Caco-2 (cell line): Measurements from ENCODE around the gene L3HYPDH. TPM values are rescaled to one million over a fixed set of nuclear protein-coding genes. Genes with fewer than 3 reads are reported as not detected.

ENCODE experiments used
- BruUV-seq: library from RNA; stranded (reverse); fragments of 400-500 nt; replicated peaks from 2 replicates; lab custom pipeline; 2021; lab: Mats Ljungman, UMichigan
- CTCF ChIA-PET: fragments of 300-600 bp; sonication (Branson Sonifier 250); formaldehyde crosslinking; loops from one replicate; lab custom pipeline; 2022; ENCODE audit warnings: antibody characterized with exemption; lab: Charles Lee
- POLR2A ChIA-PET: fragments of 300-600 bp; sonication (Branson Sonifier 250); formaldehyde crosslinking; loops from one replicate; lab custom pipeline; 2022; ENCODE audit warnings: antibody characterized with exemption; lab: Charles Lee
- DNase-seq, 2 experiments: peaks; one replicate each; pipeline versions ENCODE4 v3.0.0 to v3.0.0-alpha.2; 2020 to 2022
- H3K27me3 ChIP-seq: replicated peaks from 2 replicates; pipeline ENCODE4 v1.6.0; 2011; ENCODE audit warnings: low read length; ENCODE audit not compliant: control insufficient read depth, insufficient read depth
- H3K36me3 ChIP-seq: 2 replicates; pipeline ENCODE4 v1.5.1; 2011; ENCODE audit warnings: low read length; ENCODE audit not compliant: control insufficient read depth, insufficient read depth
- H3K4me1 ChIP-seq: fragments of 250-450 bp; sonication (Bioruptor Pico); 2 replicates; pipeline ENCODE4 v1.5.1; 2020; ENCODE audit warnings: mild to moderate bottlenecking
- H3K4me3 ChIP-seq: 2 replicates; pipeline ENCODE4 v1.5.1; 2011; ENCODE audit warnings: low read depth, mild to moderate bottlenecking, control low read depth, low read length
- H3K9me3 ChIP-seq: fragments of 250-450 bp; sonication (Bioruptor Pico); 2 replicates; pipeline ENCODE4 v1.5.1; 2020; ENCODE audit warnings: mild to moderate bottlenecking, moderate library complexity
- H3K27ac Mint-ChIP-seq: one replicate; pipeline ENCODE4 v1.8.0; 2022; ENCODE audit warnings: mixed read lengths; ENCODE audit not compliant: unreplicated experiment
- H3K27me3 Mint-ChIP-seq: one replicate; pipeline ENCODE4 v1.8.0; 2022; ENCODE audit warnings: mixed read lengths; ENCODE audit not compliant: insufficient read depth, unreplicated experiment
- H3K36me3 Mint-ChIP-seq: one replicate; pipeline ENCODE4 v1.8.0; 2022; ENCODE audit warnings: mild to moderate bottlenecking, mixed read lengths; ENCODE audit not compliant: insufficient read depth, unreplicated experiment
- H3K4me1 Mint-ChIP-seq: one replicate; pipeline ENCODE4 v1.8.0; 2022; ENCODE audit warnings: low read depth, mixed read lengths; ENCODE audit not compliant: unreplicated experiment
- H3K4me3 Mint-ChIP-seq: one replicate; pipeline ENCODE4 v1.8.0; 2022; ENCODE audit warnings: mild to moderate bottlenecking, moderate library complexity, mixed read lengths; ENCODE audit not compliant: unreplicated experiment
- H3K9me3 Mint-ChIP-seq: one replicate; pipeline ENCODE4 v1.8.0; 2022; ENCODE audit warnings: mixed read lengths; ENCODE audit not compliant: unreplicated experiment
- intact Hi-C: fragments of 100-400 bp; cut with micrococcal nuclease; formaldehyde crosslinking; loops from one replicate; pipeline ENCODE4 v1.10.0; 2022; ENCODE audit not compliant: unreplicated experiment
- total RNA-seq: library from RNA; stranded (reverse); gene quantifications from 2 replicates; pipeline ENCODE4 v1.2.3, GENCODE V29; 2022
- TF ChIP-seq, protein P1 (sequence below), 2 experiments: fragments of 200-600 bp in 1 of 2; IDR thresholded peaks; 1 replicate in 1 of 2; 2 replicates in 1 of 2; pipeline versions ENCODE4 v1.5.1 to v1.8.0; 2011 to 2022; ENCODE audit warnings: antibody characterized with exemption in 1 of 2, control low read depth in 1 of 2, inconsistent platforms in 1 of 2, low read depth in 1 of 2, low read length in 1 of 2, mild to moderate bottlenecking in 1 of 2, moderate library complexity in 1 of 2; ENCODE audit not compliant: insufficient read depth in 1 of 2, severe bottlenecking in 1 of 2, unreplicated experiment in 1 of 2

Gene L3HYPDH
- total RNA-seq, 1 experiment from 2014 or later, result 15.7 TPM

DNA sequence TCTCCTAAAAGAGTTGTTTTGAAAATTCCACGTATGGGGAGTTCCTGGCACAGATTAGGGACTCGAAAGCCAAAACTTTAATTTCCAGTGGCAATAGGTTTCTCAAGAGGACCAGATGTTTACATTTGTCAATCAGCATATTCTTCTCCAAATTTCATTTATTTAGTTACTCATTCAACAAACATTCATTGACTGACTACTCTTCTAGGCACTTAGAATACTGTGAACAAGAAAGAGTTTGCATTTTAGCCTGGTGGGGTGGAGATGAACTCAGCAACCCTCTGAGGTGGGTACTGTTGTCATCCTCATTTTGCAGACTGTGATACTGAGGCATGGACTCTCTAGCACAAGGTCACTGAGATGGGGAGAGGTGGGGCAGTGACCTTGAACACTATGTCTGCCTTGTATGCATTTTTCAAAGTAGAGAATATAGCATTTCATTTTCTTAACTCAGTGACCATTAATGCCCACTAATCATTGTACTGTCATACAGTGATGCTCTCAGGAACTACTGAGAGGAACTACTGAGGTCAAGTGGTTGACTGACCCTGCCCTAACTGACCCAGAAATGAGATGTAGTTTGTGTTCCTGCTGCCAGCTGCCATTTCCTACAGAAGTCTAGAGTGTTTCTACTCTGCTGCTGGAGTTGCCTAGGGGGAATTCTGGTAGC, 2.2 kb downstream of the L3HYPDH start:
- POLR2A ChIA-PET, result no interaction called here

DNA sequence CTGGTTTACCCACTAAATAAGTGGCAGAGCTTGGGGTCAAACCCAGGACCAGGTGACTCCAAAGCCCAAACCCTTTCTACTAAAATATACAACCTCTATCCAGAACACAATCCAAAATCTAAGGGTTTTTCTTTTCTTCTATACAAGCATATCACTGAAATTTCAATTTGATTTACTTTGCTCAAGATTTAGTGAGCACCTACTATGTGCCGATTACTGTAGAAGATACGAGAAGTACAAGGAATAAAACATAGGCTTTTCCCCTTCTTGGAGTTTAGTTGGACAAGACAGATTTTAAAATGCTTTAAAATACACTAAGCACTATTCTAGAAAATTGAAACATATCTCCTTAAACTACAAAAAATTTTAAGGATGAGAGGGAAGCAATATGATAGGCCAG, 2.8 kb downstream of the L3HYPDH start:
- CTCF ChIA-PET, result no interaction called here
- Mint-ChIP-seq H3K27ac (no peak overlapping the region), H3K27me3 (no peaks in the 10 kb centered on the region), H3K4me3 (no peak overlapping the region), H3K36me3 (peaks cover 20% of the 10 kb centered on the region), H3K9me3 (no peaks in the 10 kb centered on the region), H3K4me1 (no peaks in the 10 kb centered on the region)
- H3K9me3 ChIP-seq, result no peaks in the 10 kb centered on the region
- no peak overlapping the region for H3K4me3 ChIP-seq
- H3K4me1 ChIP-seq, result peaks cover 12% of the 10 kb centered on the region; the same call in 1 of the 2 replicates
- POLR2A ChIA-PET, result no interaction called here
- no peak for DNase-seq
- BruUV-seq, result no TSS peak
- H3K27me3 ChIP-seq, result no peaks in the 10 kb centered on the region
- TF ChIP-seq, protein P1, sequence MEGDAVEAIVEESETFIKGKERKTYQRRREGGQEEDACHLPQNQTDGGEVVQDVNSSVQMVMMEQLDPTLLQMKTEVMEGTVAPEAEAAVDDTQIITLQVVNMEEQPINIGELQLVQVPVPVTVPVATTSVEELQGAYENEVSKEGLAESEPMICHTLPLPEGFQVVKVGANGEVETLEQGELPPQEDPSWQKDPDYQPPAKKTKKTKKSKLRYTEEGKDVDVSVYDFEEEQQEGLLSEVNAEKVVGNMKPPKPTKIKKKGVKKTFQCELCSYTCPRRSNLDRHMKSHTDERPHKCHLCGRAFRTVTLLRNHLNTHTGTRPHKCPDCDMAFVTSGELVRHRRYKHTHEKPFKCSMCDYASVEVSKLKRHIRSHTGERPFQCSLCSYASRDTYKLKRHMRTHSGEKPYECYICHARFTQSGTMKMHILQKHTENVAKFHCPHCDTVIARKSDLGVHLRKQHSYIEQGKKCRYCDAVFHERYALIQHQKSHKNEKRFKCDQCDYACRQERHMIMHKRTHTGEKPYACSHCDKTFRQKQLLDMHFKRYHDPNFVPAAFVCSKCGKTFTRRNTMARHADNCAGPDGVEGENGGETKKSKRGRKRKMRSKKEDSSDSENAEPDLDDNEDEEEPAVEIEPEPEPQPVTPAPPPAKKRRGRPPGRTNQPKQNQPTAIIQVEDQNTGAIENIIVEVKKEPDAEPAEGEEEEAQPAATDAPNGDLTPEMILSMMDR (IDR thresholded peaks at IDR 0.05; ENCODE audit: insufficient read depth in 1 of 2, low read depth in 1 of 2, low read length in 1 of 2, severe bottlenecking in 1 of 2, unreplicated experiment in 1 of 2), result no peak
- no peaks in the 10 kb centered on the region for H3K36me3 ChIP-seq
- intact Hi-C loops, result no loop called here

More for the DNA sequence above, 2.2 kb downstream of the L3HYPDH start:
- Histone ChIP-seq H3K36me3 (no peaks in the 10 kb centered on the region), H3K4me3 (no peak overlapping the region), H3K9me3 (no peaks in the 10 kb centered on the region), H3K27me3 (no peaks in the 10 kb centered on the region), H3K4me1 (peaks cover 12% of the 10 kb centered on the region; the same call in 1 of the 2 replicates)
- Mint-ChIP-seq H3K9me3 (no peaks in the 10 kb centered on the region), H3K27me3 (no peaks in the 10 kb centered on the region), H3K4me1 (no peaks in the 10 kb centered on the region), H3K36me3 (peaks cover 16% of the 10 kb centered on the region), H3K27ac (no peak overlapping the region), H3K4me3 (no peak overlapping the region)
- intact Hi-C loops, result no loop called here
- TF ChIP-seq, protein P1 (IDR thresholded peaks at IDR 0.05; ENCODE audit: insufficient read depth in 1 of 2, low read depth in 1 of 2, low read length in 1 of 2, severe bottlenecking in 1 of 2, unreplicated experiment in 1 of 2), result no peak
- DNase-seq, result no peak
- CTCF ChIA-PET, result no interaction called here
- no TSS peak for BruUV-seq

DNA sequence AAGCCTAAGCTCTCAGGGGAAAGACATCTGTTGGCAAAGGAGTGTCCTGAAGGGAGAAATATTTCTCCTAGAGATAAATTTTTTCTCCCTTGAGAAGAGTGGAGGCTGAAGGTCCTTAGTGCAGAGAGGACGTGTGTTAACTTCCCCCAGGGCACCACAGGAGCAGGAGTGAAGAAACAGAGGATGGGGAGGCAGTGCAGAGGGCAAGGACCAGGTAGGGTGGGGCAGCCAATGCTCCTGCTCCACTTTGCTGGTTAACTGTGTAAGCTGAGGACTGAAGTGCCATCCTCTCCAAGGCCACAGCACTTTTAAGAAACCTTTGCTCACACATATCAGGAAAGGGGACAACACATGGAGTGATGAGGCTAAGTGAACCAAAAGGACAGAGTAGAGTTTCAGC, 4.0 kb downstream of the L3HYPDH start:
- BruUV-seq, result no TSS peak
- Histone ChIP-seq H3K4me1 (peaks cover 8% of the 10 kb centered on the region; the same call in 1 of the 2 replicates), H3K36me3 (peaks cover 2% of the 10 kb centered on the region; the same call in 1 of the 2 replicates), H3K27me3 (no peaks in the 10 kb centered on the region), H3K9me3 (no peaks in the 10 kb centered on the region), H3K4me3 (no peak overlapping the region)
- intact Hi-C loops, result no loop called here
- Mint-ChIP-seq H3K27me3 (no peaks in the 10 kb centered on the region), H3K36me3 (peaks cover 22% of the 10 kb centered on the region), H3K27ac (no peak overlapping the region), H3K4me3 (no peak overlapping the region), H3K9me3 (no peaks in the 10 kb centered on the region), H3K4me1 (no peaks in the 10 kb centered on the region)
- ChIA-PET CTCF (no interaction called here), POLR2A (no interaction called here)
- no peak for DNase-seq
- TF ChIP-seq, protein P1 (IDR thresholded peaks at IDR 0.05; ENCODE audit: insufficient read depth in 1 of 2, low read depth in 1 of 2, low read length in 1 of 2, severe bottlenecking in 1 of 2, unreplicated experiment in 1 of 2), result no peak
